ENCODE data around the gene OAS2. TPM values are rescaled to one million over a fixed set of nuclear protein-coding genes. Genes with fewer than 3 reads are reported as not detected.

OAS2 gene
- total and polyA plus RNA-seq, 2 of the 8 experiments (the other 6 are each of a cell fraction or from before 2014, with no cell fraction given) = 0.06 TPM; not detected in 1

GRCh38 chr12:112947314-112947713, 31.0 kb upstream of the OAS2 start:
- FAIRE-seq = no peak
- ChIA-PET POLR2A (ENCODE audit: partially characterized antibody) (no interaction called here), CTCF (ENCODE audit: partially characterized antibody) (interaction anchor here (1.0 kb wide), 1 partner anchor 47 kb away, joined by 3 read pairs; no protein-coding TSS in a partner anchor)

More at GRCh38 chr12:112947314-112947713, 31.0 kb upstream of the OAS2 start:
- H2AFZ ChIP-seq (ENCODE audit: low read length) = no peak overlapping the region
- H3K56ac ChIP-seq (replicated peaks; ENCODE audit: insufficient read length, low read depth, low read length) = no peak overlapping the region
- no peak overlapping the region for H3K4me2 ChIP-seq (ENCODE audit: insufficient read depth in 1 of 2, low read depth in 2 of 2, low read length in 2 of 2)
- H3K4me1 ChIP-seq (replicated peaks in 1 of 4; ENCODE audit: control insufficient read depth in 3 of 4, insufficient read depth in 4 of 4, low read length in 3 of 4) = 0 out of 7 replicates have a peak, but pooled peaks cover 0 to 3% (median 0%) of the 10 kb centered on the region in 4 experiments
- no peak overlapping the region for H2BK12ac ChIP-seq (ENCODE audit: low read depth, low read length)
- no peaks in the 10 kb centered on the region for H4K20me1 ChIP-seq (replicated peaks in 1 of 2; ENCODE audit: control insufficient read depth in 1 of 2, insufficient read depth in 2 of 2, low read length in 2 of 2)
- no peak overlapping the region for H2BK15ac ChIP-seq (ENCODE audit: low read length)
- 44% methylated on average over 1 of the region's 1 CpG; no CpG with 5 or more reads in 1 of the 2 experiments for WGBS, 2 experiments (ENCODE audit: extremely low coverage in 1 of 2, insufficient coverage in 1 of 2, insufficient read length in 1 of 2, insufficient replicate concordance in 2 of 2, low coverage in 1 of 2, low lambda C conversion rate in 2 of 2, missing lambda C conversion rate in 1 of 2)
- H3K23me2 ChIP-seq (ENCODE audit: low read depth, low read length) = no peaks in the 10 kb centered on the region
- no peaks in the 10 kb centered on the region for H3K36me3 ChIP-seq (ENCODE audit: control insufficient read depth in 2 of 4, insufficient read depth in 4 of 4, low read length in 3 of 4)
- H2BK20ac ChIP-seq (ENCODE audit: low read length) = no peak overlapping the region
- H3K79me2 ChIP-seq (ENCODE audit: control insufficient read depth in 1 of 2, insufficient read depth in 2 of 2, low read length in 2 of 2) = no peaks in the 10 kb centered on the region
- TF ChIP-seq JUN (IDR thresholded peaks at IDR 0.05; ENCODE audit: low read depth, low read length) (no peak), KDM1A (IDR thresholded peaks at IDR 0.05; ENCODE audit: borderline replicate concordance, low read length) (0 out of 2 replicates have a peak, but pooled peaks have one; percentile 34)
- TF ChIP-seq, protein P1, sequence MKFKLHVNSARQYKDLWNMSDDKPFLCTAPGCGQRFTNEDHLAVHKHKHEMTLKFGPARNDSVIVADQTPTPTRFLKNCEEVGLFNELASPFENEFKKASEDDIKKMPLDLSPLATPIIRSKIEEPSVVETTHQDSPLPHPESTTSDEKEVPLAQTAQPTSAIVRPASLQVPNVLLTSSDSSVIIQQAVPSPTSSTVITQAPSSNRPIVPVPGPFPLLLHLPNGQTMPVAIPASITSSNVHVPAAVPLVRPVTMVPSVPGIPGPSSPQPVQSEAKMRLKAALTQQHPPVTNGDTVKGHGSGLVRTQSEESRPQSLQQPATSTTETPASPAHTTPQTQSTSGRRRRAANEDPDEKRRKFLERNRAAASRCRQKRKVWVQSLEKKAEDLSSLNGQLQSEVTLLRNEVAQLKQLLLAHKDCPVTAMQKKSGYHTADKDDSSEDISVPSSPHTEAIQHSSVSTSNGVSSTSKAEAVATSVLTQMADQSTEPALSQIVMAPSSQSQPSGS (IDR thresholded peaks at IDR 0.05; ENCODE audit: low read length) = no peak
- no peaks in the 10 kb centered on the region for H3K79me1 ChIP-seq (ENCODE audit: low read depth, low read length)
- H3K27me3 ChIP-seq (replicated peaks in 1 of 4; ENCODE audit: control insufficient read depth in 3 of 4, extremely low read depth in 1 of 4, insufficient read depth in 3 of 4, low read length in 3 of 4) = no peaks in the 10 kb centered on the region
- H2BK120ac ChIP-seq (replicated peaks; ENCODE audit: low read depth, low read length) = no peak overlapping the region
- H2BK5ac ChIP-seq (ENCODE audit: low read depth, low read length) = no peak overlapping the region
- no peak overlapping the region for H4K91ac ChIP-seq (replicated peaks; ENCODE audit: insufficient read length, low read length)
- H3K27ac ChIP-seq (ENCODE audit: low read depth, low read length) = no peak overlapping the region
- H4K8ac ChIP-seq (ENCODE audit: extremely low read depth, insufficient read depth, low read length) = no peak overlapping the region
- no peak overlapping the region for H3K23ac ChIP-seq (ENCODE audit: insufficient read length)
- no peak for DNase-seq (ENCODE audit: low read depth in 1 of 2, low spot score in 2 of 2)
- no peak overlapping the region for H2AK5ac ChIP-seq (ENCODE audit: low read depth, low read length)
- H3K14ac ChIP-seq (ENCODE audit: insufficient read length) = no peak overlapping the region
- no peak overlapping the region for H4K5ac ChIP-seq (ENCODE audit: insufficient read length, low read depth, low read length)
- H3K9ac ChIP-seq (replicated peaks in 1 of 4; ENCODE audit: extremely low read depth in 1 of 4, low read depth in 3 of 4, low read length in 3 of 4) = no peak overlapping the region
- no peak overlapping the region for H3K18ac ChIP-seq (ENCODE audit: extremely low read depth, low read length)
- H3K9me3 ChIP-seq (ENCODE audit: insufficient read depth in 2 of 2, low read depth in 1 of 2, low read length in 1 of 2) = no peaks in the 10 kb centered on the region
- H3K4ac ChIP-seq (replicated peaks; ENCODE audit: insufficient read length, low read depth, low read length) = no peak overlapping the region
- H3K4me3 ChIP-seq (ENCODE audit: extremely low read depth in 1 of 4, insufficient read depth in 2 of 4, low read depth in 3 of 4, low read length in 4 of 4) = no peak overlapping the region
